ENCODE data around the gene ITPR1. TPM values are rescaled to one million over a fixed set of nuclear protein-coding genes. Genes with fewer than 3 reads are reported as not detected.

Gene ITPR1
- total and polyA plus RNA-seq, 10 of the 15 experiments (the other 5 are each of a cell fraction or from before 2014, with no cell fraction given) = 12.2 to 239 (median 28.4) TPM

DNA sequence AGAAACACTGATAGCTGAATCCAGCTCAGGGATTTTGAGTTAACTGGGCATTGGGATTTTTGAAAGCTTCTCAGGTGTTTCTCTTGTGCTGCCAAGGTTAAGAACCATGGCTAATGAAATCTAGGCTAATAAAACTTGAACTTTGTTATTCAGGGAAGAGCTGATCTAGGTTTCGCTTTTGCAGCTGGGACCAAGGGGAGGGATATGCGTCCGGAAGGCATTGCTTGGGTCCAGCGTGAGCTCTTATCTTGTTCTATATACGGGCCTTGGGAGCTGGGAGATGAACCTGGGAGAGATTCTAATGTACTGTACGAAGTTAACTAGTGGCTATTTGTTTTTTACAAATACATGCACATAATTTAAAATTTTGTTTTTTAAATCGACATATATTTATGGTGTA is 29.8 kb downstream of the ITPR1 start:
- ATAC-seq (no peak), DNase-seq (ENCODE audit: low read depth, low spot score) (no peak), FAIRE-seq (no peak)
- ChIA-PET SMC1A (ENCODE audit: uncharacterized antibody, unreplicated experiment) (interaction anchor here (0.8 to 2.1 kb wide), 4 partner anchors 53 to 172 kb away, joined by 3 to 5 read pairs (median 4); no protein-coding TSS in a partner anchor), POLR2A (no interaction called here), CTCF (interaction anchor here (1.2 to 1.3 kb wide), 3 partner anchors 111 to 189 kb away, joined by 3 to 4 read pairs (median 3); no protein-coding TSS in a partner anchor), RAD21 (ENCODE audit: unreplicated experiment) (no interaction called here)
- in situ Hi-C loops (cut with MboI) = no loop called here
- no peaks in the 10 kb centered on the region for H3K9me3 ChIP-seq (replicated peaks; ENCODE audit: control insufficient read depth, insufficient read depth, low read length)
- no peak overlapping the region for H3K9ac ChIP-seq (ENCODE audit: control insufficient read depth, insufficient read depth, low read length)
- 92% methylated on average over 7 of the region's 7 CpGs for WGBS (ENCODE audit: insufficient coverage, insufficient replicate concordance, low lambda C conversion rate, missing lambda C conversion rate)
- no peak overlapping the region for H3K4me2 ChIP-seq (ENCODE audit: control insufficient read depth, insufficient read depth)
- no peak overlapping the region for H3K27ac ChIP-seq (ENCODE audit: control insufficient read depth, insufficient read depth)
- no peak overlapping the region for H2AFZ ChIP-seq (ENCODE audit: control insufficient read depth, low read depth, low read length)
- no peaks in the 10 kb centered on the region; the same call in 1 of the 2 replicates for H3K79me2 ChIP-seq (ENCODE audit: control insufficient read depth, insufficient read depth, low read length)
- intact Hi-C loops (cut with micrococcal nuclease; ENCODE audit: unreplicated experiment) = no loop called here
- TF ChIP-seq MTA2 (IDR thresholded peaks at IDR 0.05; ENCODE audit: low read depth) = no peak
- TF ChIP-seq NR2F1 (conservative IDR thresholded peaks at IDR 0.05) = no peak
- no peak for TF ChIP-seq BACH1 (IDR thresholded peaks at IDR 0.05; ENCODE audit: borderline replicate concordance)
- TF ChIP-seq ZNF622 (IDR thresholded peaks at IDR 0.05) = no peak
- TF ChIP-seq, protein P1, sequence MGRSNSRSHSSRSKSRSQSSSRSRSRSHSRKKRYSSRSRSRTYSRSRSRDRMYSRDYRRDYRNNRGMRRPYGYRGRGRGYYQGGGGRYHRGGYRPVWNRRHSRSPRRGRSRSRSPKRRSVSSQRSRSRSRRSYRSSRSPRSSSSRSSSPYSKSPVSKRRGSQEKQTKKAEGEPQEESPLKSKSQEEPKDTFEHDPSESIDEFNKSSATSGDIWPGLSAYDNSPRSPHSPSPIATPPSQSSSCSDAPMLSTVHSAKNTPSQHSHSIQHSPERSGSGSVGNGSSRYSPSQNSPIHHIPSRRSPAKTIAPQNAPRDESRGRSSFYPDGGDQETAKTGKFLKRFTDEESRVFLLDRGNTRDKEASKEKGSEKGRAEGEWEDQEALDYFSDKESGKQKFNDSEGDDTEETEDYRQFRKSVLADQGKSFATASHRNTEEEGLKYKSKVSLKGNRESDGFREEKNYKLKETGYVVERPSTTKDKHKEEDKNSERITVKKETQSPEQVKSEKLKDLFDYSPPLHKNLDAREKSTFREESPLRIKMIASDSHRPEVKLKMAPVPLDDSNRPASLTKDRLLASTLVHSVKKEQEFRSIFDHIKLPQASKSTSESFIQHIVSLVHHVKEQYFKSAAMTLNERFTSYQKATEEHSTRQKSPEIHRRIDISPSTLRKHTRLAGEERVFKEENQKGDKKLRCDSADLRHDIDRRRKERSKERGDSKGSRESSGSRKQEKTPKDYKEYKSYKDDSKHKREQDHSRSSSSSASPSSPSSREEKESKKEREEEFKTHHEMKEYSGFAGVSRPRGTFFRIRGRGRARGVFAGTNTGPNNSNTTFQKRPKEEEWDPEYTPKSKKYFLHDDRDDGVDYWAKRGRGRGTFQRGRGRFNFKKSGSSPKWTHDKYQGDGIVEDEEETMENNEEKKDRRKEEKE (IDR thresholded peaks at IDR 0.05) = no peak
- TF ChIP-seq SUZ12 (IDR thresholded peaks at IDR 0.05; ENCODE audit: unreplicated experiment) = no peak
- no peak for TF ChIP-seq JUND (IDR thresholded peaks at IDR 0.05; ENCODE audit: low read depth, low read length)
- TF ChIP-seq, protein P2, sequence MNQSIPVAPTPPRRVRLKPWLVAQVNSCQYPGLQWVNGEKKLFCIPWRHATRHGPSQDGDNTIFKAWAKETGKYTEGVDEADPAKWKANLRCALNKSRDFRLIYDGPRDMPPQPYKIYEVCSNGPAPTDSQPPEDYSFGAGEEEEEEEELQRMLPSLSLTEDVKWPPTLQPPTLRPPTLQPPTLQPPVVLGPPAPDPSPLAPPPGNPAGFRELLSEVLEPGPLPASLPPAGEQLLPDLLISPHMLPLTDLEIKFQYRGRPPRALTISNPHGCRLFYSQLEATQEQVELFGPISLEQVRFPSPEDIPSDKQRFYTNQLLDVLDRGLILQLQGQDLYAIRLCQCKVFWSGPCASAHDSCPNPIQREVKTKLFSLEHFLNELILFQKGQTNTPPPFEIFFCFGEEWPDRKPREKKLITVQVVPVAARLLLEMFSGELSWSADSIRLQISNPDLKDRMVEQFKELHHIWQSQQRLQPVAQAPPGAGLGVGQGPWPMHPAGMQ (IDR thresholded peaks at IDR 0.05; ENCODE audit: borderline replicate concordance) = no peak
- no peak for TF ChIP-seq ZNF207 (IDR thresholded peaks at IDR 0.05; ENCODE audit: borderline replicate concordance)
- TF ChIP-seq CHD2 (IDR thresholded peaks at IDR 0.05; ENCODE audit: borderline replicate concordance, low read depth, low read length) = no peak
- TF ChIP-seq LARP7 (IDR thresholded peaks at IDR 0.05) = no peak
- TF ChIP-seq, protein P3, sequence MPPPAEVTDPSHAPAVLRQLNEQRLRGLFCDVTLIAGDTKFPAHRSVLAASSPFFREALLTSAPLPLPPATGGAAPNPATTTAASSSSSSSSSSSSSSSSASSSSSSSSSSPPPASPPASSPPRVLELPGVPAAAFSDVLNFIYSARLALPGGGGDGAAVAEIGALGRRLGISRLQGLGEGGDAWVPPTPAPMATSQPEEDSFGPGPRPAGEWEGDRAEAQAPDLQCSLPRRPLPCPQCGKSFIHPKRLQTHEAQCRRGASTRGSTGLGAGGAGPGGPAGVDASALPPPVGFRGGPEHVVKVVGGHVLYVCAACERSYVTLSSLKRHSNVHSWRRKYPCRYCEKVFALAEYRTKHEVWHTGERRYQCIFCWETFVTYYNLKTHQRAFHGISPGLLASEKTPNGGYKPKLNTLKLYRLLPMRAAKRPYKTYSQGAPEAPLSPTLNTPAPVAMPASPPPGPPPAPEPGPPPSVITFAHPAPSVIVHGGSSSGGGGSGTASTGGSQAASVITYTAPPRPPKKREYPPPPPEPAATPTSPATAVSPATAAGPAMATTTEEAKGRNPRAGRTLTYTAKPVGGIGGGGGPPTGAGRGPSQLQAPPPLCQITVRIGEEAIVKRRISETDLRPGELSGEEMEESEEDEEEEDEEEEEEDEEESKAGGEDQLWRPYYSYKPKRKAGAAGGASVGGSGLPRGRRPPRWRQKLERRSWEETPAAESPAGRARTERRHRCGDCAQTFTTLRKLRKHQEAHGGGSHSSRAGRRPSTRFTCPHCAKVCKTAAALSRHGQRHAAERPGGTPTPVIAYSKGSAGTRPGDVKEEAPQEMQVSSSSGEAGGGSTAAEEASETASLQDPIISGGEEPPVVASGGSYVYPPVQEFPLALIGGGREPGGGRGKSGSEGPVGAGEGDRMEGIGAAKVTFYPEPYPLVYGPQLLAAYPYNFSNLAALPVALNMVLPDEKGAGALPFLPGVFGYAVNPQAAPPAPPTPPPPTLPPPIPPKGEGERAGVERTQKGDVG (CRISPR knock-in tag; IDR thresholded peaks at IDR 0.05) = no peak
- no peak for TF ChIP-seq POLR2AphosphoS2 (IDR thresholded peaks at IDR 0.05; ENCODE audit: low read depth, low read length)
- TF ChIP-seq BCL11A (IDR thresholded peaks at IDR 0.05; ENCODE audit: low read depth, low read length) = no peak
- peaks cover 4% of the 10 kb centered on the region; the same call in 1 of the 2 replicates for H4K20me1 ChIP-seq (ENCODE audit: control insufficient read depth, insufficient read depth)
- no TSS peak for BruUV-seq (replicated peaks)
- H3K27me3 ChIP-seq (replicated peaks in 1 of 2; ENCODE audit: control insufficient read depth in 2 of 2, insufficient read depth in 2 of 2, low read length in 1 of 2) = no peaks in the 10 kb centered on the region
- peaks cover 8 to 17% of the 10 kb centered on the region in 2 experiments; a peak in 3 of 4 replicates for H3K36me3 ChIP-seq (ENCODE audit: control insufficient read depth in 2 of 2, insufficient read depth in 2 of 2, low read length in 1 of 2)
- H3K4me1 ChIP-seq (ENCODE audit: control insufficient read depth, insufficient read depth, low read length) = peaks cover 3% of the 10 kb centered on the region
- no peak overlapping the region for H3K4me3 ChIP-seq

Measured in GM12878 (cell line).